ENCODE data around the gene FLYWCH2.
"Not testable (repeated sequence)": the region's sequence is repeated elsewhere in the genome, so short reads cannot be mapped to it uniquely, and the experiment has no call there.

The FLYWCH2 gene

GRCh38 chr16:2931231-2931914 lies 48.4 kb downstream of the FLYWCH2 start:
- TF ChIP-seq EGR2 (tag by site-specific recombination; IDR thresholded peaks at IDR 0.05; ENCODE audit: low read depth) = peak; percentile 13; the same call in 1 of the 2 replicates
- peak; percentile 67; the same call in 1 of the 2 replicates for TF ChIP-seq ZNF121 (tag by site-specific recombination; IDR thresholded peaks at IDR 0.05)
- POLR2A ChIA-PET; H3K27ac ChIP-seq (ENCODE audit: extremely low read depth, low read depth, low read length); H3K9me3 ChIP-seq (ENCODE audit: control insufficient read depth, insufficient read depth, low read depth, low read length); H3K4me3 ChIP-seq (ENCODE audit: low read depth, low read length); CTCF ChIA-PET; H3K4me1 ChIP-seq (ENCODE audit: control insufficient read depth, insufficient read depth, low read length): not testable (repeated sequence)
- peaks cover 4 to 56% of the 10 kb centered on the region in 2 experiments; a peak in 2 of 3 replicates for H3K36me3 ChIP-seq (ENCODE audit: control insufficient read depth in 2 of 2, insufficient read depth in 1 of 2, low read length in 2 of 2)

DNA sequence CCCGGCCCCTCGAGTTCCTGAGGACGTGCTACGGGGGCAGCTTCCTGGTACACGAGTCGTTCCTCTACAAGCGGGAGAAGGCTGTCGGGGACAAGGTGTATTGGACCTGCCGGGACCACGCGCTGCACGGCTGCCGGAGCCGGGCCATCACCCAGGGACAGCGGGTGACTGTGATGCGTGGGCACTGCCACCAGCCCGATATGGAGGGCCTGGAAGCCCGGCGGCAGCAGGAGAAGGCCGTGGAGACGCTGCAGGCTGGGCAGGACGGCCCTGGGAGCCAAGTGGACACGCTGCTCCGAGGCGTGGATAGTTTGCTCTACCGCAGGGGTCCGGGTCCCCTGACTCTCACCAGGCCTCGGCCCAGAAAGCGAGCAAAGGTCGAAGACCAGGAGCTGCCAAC lies 50.1 kb downstream of the FLYWCH2 start:
- no peak for TF ChIP-seq ZNF23 (tag by site-specific recombination; IDR thresholded peaks at IDR 0.05; ENCODE audit: borderline replicate concordance)
- POLR2A ChIA-PET = interaction anchor here (0.6 kb wide), 1 partner anchor 13 kb away, joined by 3 read pairs; no protein-coding TSS in a partner anchor
- H3K36me3 ChIP-seq (ENCODE audit: control insufficient read depth in 2 of 2, insufficient read depth in 1 of 2, low read length in 2 of 2) = peaks cover 4 to 73% of the 10 kb centered on the region in 2 experiments; a peak in 2 of 3 replicates

GRCh38 chr16:2933701-2934100 lies 50.7 kb downstream of the FLYWCH2 start:
- CTCF ChIA-PET = no interaction called here
- Histone ChIP-seq H3K27ac (ENCODE audit: extremely low read depth, low read depth, low read length) (no peak overlapping the region), H3K9me3 (ENCODE audit: control insufficient read depth, insufficient read depth, low read depth, low read length) (no peaks in the 10 kb centered on the region), H3K36me3 (ENCODE audit: control insufficient read depth in 2 of 2, insufficient read depth in 1 of 2, low read length in 2 of 2) (peaks cover 4 to 76% of the 10 kb centered on the region in 2 experiments; a peak in 2 of 3 replicates), H3K4me3 (ENCODE audit: low read depth, low read length) (no peak overlapping the region), H3K4me1 (ENCODE audit: control insufficient read depth, insufficient read depth, low read length) (no peaks in the 10 kb centered on the region)
- POLR2A ChIA-PET = no interaction called here
- TF ChIP-seq ZBTB48 (tag by site-specific recombination; IDR thresholded peaks at IDR 0.05) (no peak), PRDM10 (tag by site-specific recombination; IDR thresholded peaks at IDR 0.05) (peak; percentile 51)

More for the DNA sequence above, 50.1 kb downstream of the FLYWCH2 start:
- no peaks in the 10 kb centered on the region for H3K4me1 ChIP-seq (ENCODE audit: control insufficient read depth, insufficient read depth, low read length)
- H3K27ac ChIP-seq (ENCODE audit: extremely low read depth, low read depth, low read length) = no peak overlapping the region
- H3K9me3 ChIP-seq (ENCODE audit: control insufficient read depth, insufficient read depth, low read depth, low read length) = no peaks in the 10 kb centered on the region
- no peak overlapping the region for H3K4me3 ChIP-seq (ENCODE audit: low read depth, low read length)
- CTCF ChIA-PET = no interaction called here

DNA sequence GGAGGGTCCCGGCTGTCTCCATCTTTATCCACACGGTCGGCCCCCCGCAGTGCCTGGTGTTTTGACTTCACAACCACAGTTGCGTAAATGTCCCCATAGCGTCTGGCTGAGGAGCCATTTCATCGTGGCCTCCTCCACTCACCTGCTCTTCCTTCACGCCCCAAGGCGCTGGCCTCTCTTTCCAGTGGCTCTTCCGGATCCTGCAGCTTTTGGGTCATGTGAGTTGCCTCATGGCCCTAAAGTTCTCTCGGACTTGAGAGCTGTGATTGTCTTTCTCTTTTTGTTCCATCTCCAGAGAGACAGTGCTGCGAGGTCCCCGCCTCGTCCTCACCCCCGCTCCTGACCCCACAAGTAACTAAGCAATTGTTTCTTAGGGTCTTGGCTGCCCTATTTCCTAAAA lies 51.4 kb downstream of the FLYWCH2 start:
- H3K36me3 ChIP-seq (ENCODE audit: control insufficient read depth in 2 of 2, insufficient read depth in 1 of 2, low read length in 2 of 2) = peaks cover 4 to 77% of the 10 kb centered on the region in 2 experiments; a peak in 2 of 3 replicates
- CTCF ChIA-PET = interaction anchor here (0.6 to 1.1 kb wide), 2 partner anchors 15 to 738 kb away, joined by 3 to 4 read pairs; no protein-coding TSS in a partner anchor
- H3K4me3 ChIP-seq (ENCODE audit: low read depth, low read length) = no peak overlapping the region
- POLR2A ChIA-PET = no interaction called here
- no peak overlapping the region for H3K27ac ChIP-seq (ENCODE audit: extremely low read depth, low read depth, low read length)
- no peaks in the 10 kb centered on the region for H3K9me3 ChIP-seq (ENCODE audit: control insufficient read depth, insufficient read depth, low read depth, low read length)
- no peaks in the 10 kb centered on the region for H3K4me1 ChIP-seq (ENCODE audit: control insufficient read depth, insufficient read depth, low read length)
- TF ChIP-seq ZNF548 (tag by site-specific recombination; IDR thresholded peaks at IDR 0.05) = no peak
- TF ChIP-seq ZNF600 (tag by site-specific recombination; IDR thresholded peaks at IDR 0.05) = peak; percentile 72

DNA sequence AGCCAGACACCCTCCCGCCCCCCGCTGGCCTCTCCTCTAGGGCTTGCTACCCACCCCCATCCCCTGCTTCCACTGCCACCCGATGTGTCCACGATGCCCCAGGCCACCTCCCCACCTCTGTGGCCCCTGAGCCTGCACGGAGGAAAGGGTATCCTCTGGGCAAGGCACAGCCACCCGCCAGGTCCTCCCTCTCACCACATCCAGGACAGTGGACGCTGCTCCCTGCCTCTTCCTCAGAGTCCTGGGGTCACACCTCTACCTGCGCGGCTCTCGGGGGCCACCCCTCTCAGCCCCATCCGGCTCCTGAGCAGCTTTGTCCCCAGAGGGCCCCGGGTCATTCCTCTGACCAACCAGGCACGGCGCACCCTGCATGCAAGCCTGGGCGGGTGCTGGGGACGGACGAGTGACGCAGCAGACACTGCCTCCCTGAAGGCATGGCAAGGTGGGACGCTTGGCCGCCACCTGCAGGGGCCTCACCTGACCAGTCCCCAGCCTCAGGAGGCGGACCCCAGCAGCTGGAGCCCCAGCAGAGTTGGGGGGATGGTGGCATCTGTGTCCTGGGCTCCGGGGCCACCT lies 53.5 kb downstream of the FLYWCH2 start:
- ChIA-PET CTCF (interaction anchor here (0.7 kb wide), 1 partner anchor 18 kb away, joined by 3 read pairs; no protein-coding TSS in a partner anchor), POLR2A (no interaction called here)
- H3K4me3 ChIP-seq (ENCODE audit: low read depth, low read length) = no peak overlapping the region
- H3K36me3 ChIP-seq (ENCODE audit: control insufficient read depth in 2 of 2, insufficient read depth in 1 of 2, low read length in 2 of 2) = peaks cover 6 to 80% of the 10 kb centered on the region in 2 experiments; a peak in 2 of 3 replicates
- H3K4me1 ChIP-seq (ENCODE audit: control insufficient read depth, insufficient read depth, low read length) = no peaks in the 10 kb centered on the region
- H3K27ac ChIP-seq (ENCODE audit: extremely low read depth, low read depth, low read length) = no peak overlapping the region
- H3K9me3 ChIP-seq (ENCODE audit: control insufficient read depth, insufficient read depth, low read depth, low read length) = no peaks in the 10 kb centered on the region
- TF ChIP-seq ZBTB20 (tag by site-specific recombination; IDR thresholded peaks at IDR 0.05) = no peak
- no peak for TF ChIP-seq GLI4 (tag by site-specific recombination; IDR thresholded peaks at IDR 0.05)
- TF ChIP-seq ZNF692 (tag by site-specific recombination; IDR thresholded peaks at IDR 0.05) = no peak
- TF ChIP-seq HOXC10 (CRISPR knock-in tag; IDR thresholded peaks at IDR 0.05) = no peak
- TF ChIP-seq, protein P1, sequence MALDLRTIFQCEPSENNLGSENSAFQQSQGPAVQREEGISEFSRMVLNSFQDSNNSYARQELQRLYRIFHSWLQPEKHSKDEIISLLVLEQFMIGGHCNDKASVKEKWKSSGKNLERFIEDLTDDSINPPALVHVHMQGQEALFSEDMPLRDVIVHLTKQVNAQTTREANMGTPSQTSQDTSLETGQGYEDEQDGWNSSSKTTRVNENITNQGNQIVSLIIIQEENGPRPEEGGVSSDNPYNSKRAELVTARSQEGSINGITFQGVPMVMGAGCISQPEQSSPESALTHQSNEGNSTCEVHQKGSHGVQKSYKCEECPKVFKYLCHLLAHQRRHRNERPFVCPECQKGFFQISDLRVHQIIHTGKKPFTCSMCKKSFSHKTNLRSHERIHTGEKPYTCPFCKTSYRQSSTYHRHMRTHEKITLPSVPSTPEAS (tag by site-specific recombination; IDR thresholded peaks at IDR 0.05) = no peak
- TF ChIP-seq HOXA7 (CRISPR knock-in tag; IDR thresholded peaks at IDR 0.05; ENCODE audit: borderline replicate concordance) = no peak
- no peak for TF ChIP-seq ZNF623 (tag by site-specific recombination; IDR thresholded peaks at IDR 0.05)
- TF ChIP-seq ZNF791 (tag by site-specific recombination; IDR thresholded peaks at IDR 0.05) = no peak

All from HEK293 (cell line).